Liver (tissue), 9 donors: ENCODE results near the gene PPP6C. TPM values are rescaled to one million over a fixed set of nuclear protein-coding genes. Genes with fewer than 3 reads are reported as not detected.
"Not testable (repeated sequence)": the region's sequence is repeated elsewhere in the genome, so short reads cannot be mapped to it uniquely, and the experiment has no call there.

Source experiments
- DNase-seq: peaks from one replicate; pipeline ENCODE4 v3.0.0-alpha.2; 2017; ENCODE audit warnings: low spot score
- H3K27ac ChIP-seq, 2 donors: one replicate each; pipeline ENCODE4 v1.7.0; 2013; ENCODE audit warnings: inconsistent platforms in 2 of 2, low read length in 2 of 2, control low read depth in 1 of 2, low read depth in 1 of 2, mild to moderate bottlenecking in 1 of 2
- H3K27me3 ChIP-seq, 4 donors: one replicate each; pipeline versions ENCODE4 v1.6.1 to v1.7.0; 2013; ENCODE audit warnings: low read length in 3 of 4, inconsistent platforms in 1 of 4, mild to moderate bottlenecking in 1 of 4, moderate library complexity in 1 of 4; ENCODE audit not compliant: control insufficient read depth in 4 of 4, insufficient read depth in 4 of 4
- H3K36me3 ChIP-seq, 4 donors: one replicate each; pipeline versions ENCODE4 v1.6.1 to v1.7.0; 2013; ENCODE audit warnings: low read length in 3 of 4, mild to moderate bottlenecking in 3 of 4, low read depth in 1 of 4, moderate library complexity in 1 of 4; ENCODE audit not compliant: control insufficient read depth in 4 of 4, insufficient read depth in 3 of 4
- H3K4me1 ChIP-seq, 4 donors: one replicate each; pipeline versions ENCODE4 v1.6.1 to v1.7.0; 2013; ENCODE audit warnings: low read length in 3 of 4, mild to moderate bottlenecking in 3 of 4, moderate library complexity in 1 of 4; ENCODE audit not compliant: control insufficient read depth in 4 of 4, insufficient read depth in 4 of 4
- H3K4me3 ChIP-seq, 3 donors: one replicate each; pipeline versions ENCODE4 v1.6.1 to v1.7.0; 2013; ENCODE audit warnings: low read length in 3 of 3, control low read depth in 1 of 3, low read depth in 1 of 3, mild to moderate bottlenecking in 1 of 3
- H3K9ac ChIP-seq, 2 donors: one replicate each; pipeline ENCODE4 v1.7.0; 2013; ENCODE audit warnings: low read length in 2 of 2, mild to moderate bottlenecking in 2 of 2, moderate library complexity in 2 of 2, control low read depth in 1 of 2, low read depth in 1 of 2
- H3K9me3 ChIP-seq, 4 donors: one replicate each; pipeline versions ENCODE4 v1.6.1 to v1.7.0; 2013; ENCODE audit warnings: low read length in 3 of 4; ENCODE audit not compliant: control insufficient read depth in 4 of 4
- EGR1 ChIP-seq, 2 donors: IDR thresholded peaks; 2 replicates each; pipeline ENCODE4 v1.6.1; 2016 to 2018; ENCODE audit warnings: antibody characterized with exemption in 2 of 2, low read depth in 2 of 2
- FOXA1 ChIP-seq: IDR thresholded peaks from 2 replicates; pipeline ENCODE4 v1.6.1; 2016; ENCODE audit warnings: antibody characterized with exemption
- FOXA2 ChIP-seq: IDR thresholded peaks from 2 replicates; pipeline ENCODE4 v1.6.1; 2016; ENCODE audit warnings: antibody characterized with exemption
- GABPA ChIP-seq, 2 donors: IDR thresholded peaks in 1 of 2; conservative IDR thresholded peaks in 1 of 2; 2 replicates each; pipeline ENCODE4 v1.6.1; 2016; ENCODE audit warnings: antibody characterized with exemption in 2 of 2, mild to moderate bottlenecking in 1 of 2, moderate library complexity in 1 of 2
- HNF4A ChIP-seq, 2 donors: conservative IDR thresholded peaks; 2 replicates each; pipeline ENCODE4 v1.6.1; 2016; ENCODE audit warnings: antibody characterized with exemption in 2 of 2, mild to moderate bottlenecking in 2 of 2
- HNF4G ChIP-seq: IDR thresholded peaks from 2 replicates; pipeline ENCODE4 v1.6.1; 2016; ENCODE audit warnings: antibody characterized with exemption
- JUND ChIP-seq, 2 donors: IDR thresholded peaks; 2 replicates each; pipeline ENCODE4 v1.6.1; 2016; ENCODE audit warnings: antibody characterized with exemption in 2 of 2
- NR2F2 ChIP-seq: IDR thresholded peaks from 2 replicates; pipeline ENCODE4 v1.6.1; 2016; ENCODE audit warnings: antibody characterized with exemption
- RAD21 ChIP-seq, 2 donors: IDR thresholded peaks; 2 replicates each; pipeline ENCODE4 v1.6.1; 2016; ENCODE audit warnings: antibody characterized with exemption in 2 of 2, mild to moderate bottlenecking in 2 of 2
- RXRA ChIP-seq, 2 donors: IDR thresholded peaks; 2 replicates each; pipeline ENCODE4 v1.6.1; 2017 to 2018; ENCODE audit warnings: antibody characterized with exemption in 2 of 2, mild to moderate bottlenecking in 1 of 2
- SP1 ChIP-seq: IDR thresholded peaks from 2 replicates; pipeline ENCODE4 v1.6.1; 2018; ENCODE audit warnings: antibody characterized with exemption, mild to moderate bottlenecking
- TAF1 ChIP-seq: conservative IDR thresholded peaks from 2 replicates; pipeline ENCODE4 v1.6.1; 2016; ENCODE audit warnings: antibody characterized with exemption, mild to moderate bottlenecking
- YY1 ChIP-seq: IDR thresholded peaks from 2 replicates; pipeline ENCODE4 v1.6.1; 2016; ENCODE audit warnings: antibody characterized with exemption, mild to moderate bottlenecking
- WGBS: extraction: QIAGEN DNeasy Blood & Tissue Kit; methylation state at CpG from one replicate; pipeline ENCODE4 v1.1.7; 2013; 5-methylcytosine and 5-hydroxymethylcytosine counted together
- polyA plus RNA-seq, 2 donors: library from polyadenylated mRNA; stranded (reverse) in 1 of 2; unstranded in 1 of 2; fragments of 200-250 nt in 1 of 2; fragments of >200 nt in 1 of 2; fragmentation: Nextera tagmentation in 1 of 2; extraction: Ambion mirVana in 1 of 2; gene quantifications; one replicate each; pipeline versions ENCODE4 v1.2.1 to v1.2.3, GENCODE V29; 2013 to 2015
- total RNA-seq, 2 donors: library from RNA; depleted of rRNA; stranded (reverse); fragments of >200 nt; gene quantifications; one replicate each; pipeline ENCODE4 v1.2.3, GENCODE V29; 2014
- TF ChIP-seq, protein P1 (sequence below): IDR thresholded peaks from 2 replicates; pipeline ENCODE4 v1.6.1; 2016; ENCODE audit warnings: antibody characterized with exemption
- TF ChIP-seq, protein P2 (sequence below): fragments of 150-350 bp; IDR thresholded peaks from 2 replicates; pipeline ENCODE4 v1.5.1; 2017; ENCODE audit warnings: improper control_type of control experiment, low read depth, low read length; ENCODE audit not compliant: missing input control
- TF ChIP-seq, protein P3 (sequence below): IDR thresholded peaks from 2 replicates; pipeline ENCODE4 v1.6.1; 2016; ENCODE audit warnings: antibody characterized with exemption
- TF ChIP-seq, protein P4 (sequence below): IDR thresholded peaks from 2 replicates; pipeline ENCODE4 v1.6.1; 2016; ENCODE audit warnings: antibody characterized with exemption
- TF ChIP-seq, protein P5 (sequence below): IDR thresholded peaks from 2 replicates; pipeline ENCODE4 v1.6.1; 2016; ENCODE audit warnings: antibody characterized with exemption, mild to moderate bottlenecking
- donor health status: healthy.
- donor health status: healthy.
- donor health status: healthy.
- donor health status: healthy.
- donor health status: healthy.

PPP6C gene
- total and polyA plus RNA-seq, 4 donors = 10.1 to 14.8 (median 12.2) TPM

DNA sequence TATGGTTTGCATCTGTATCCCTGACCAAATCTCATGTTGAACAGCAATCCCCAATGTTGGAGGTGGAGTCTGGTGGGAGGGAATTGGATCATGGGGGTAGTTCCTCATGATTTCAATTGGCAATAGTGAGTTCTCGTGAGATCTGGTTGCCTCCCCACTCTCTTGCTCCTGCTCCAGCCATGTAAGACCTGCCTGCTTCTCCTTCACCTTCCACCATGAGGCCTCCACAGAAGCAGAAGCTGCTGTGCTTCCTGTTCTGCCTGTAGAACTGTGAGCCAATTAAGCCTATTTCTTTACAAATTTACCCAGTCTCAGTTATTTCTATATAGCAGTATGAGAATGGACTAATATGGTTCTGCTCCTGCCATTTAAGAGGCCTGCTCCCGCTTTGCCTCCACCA lies 79.1 kb downstream of the PPP6C start:
- DNase-seq = no peak
- no peaks in the 10 kb centered on the region for H3K9me3 ChIP-seq
- no peak overlapping the region for H3K9ac ChIP-seq
- H3K27ac ChIP-seq = no peak overlapping the region
- TF ChIP-seq, protein P1, sequence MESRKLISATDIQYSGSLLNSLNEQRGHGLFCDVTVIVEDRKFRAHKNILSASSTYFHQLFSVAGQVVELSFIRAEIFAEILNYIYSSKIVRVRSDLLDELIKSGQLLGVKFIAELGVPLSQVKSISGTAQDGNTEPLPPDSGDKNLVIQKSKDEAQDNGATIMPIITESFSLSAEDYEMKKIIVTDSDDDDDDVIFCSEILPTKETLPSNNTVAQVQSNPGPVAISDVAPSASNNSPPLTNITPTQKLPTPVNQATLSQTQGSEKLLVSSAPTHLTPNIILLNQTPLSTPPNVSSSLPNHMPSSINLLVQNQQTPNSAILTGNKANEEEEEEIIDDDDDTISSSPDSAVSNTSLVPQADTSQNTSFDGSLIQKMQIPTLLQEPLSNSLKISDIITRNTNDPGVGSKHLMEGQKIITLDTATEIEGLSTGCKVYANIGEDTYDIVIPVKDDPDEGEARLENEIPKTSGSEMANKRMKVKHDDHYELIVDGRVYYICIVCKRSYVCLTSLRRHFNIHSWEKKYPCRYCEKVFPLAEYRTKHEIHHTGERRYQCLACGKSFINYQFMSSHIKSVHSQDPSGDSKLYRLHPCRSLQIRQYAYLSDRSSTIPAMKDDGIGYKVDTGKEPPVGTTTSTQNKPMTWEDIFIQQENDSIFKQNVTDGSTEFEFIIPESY = no peak
- TF ChIP-seq NR2F2 = no peak
- no peak overlapping the region for H3K4me3 ChIP-seq
- H3K4me1 ChIP-seq = no peaks in the 10 kb centered on the region
- WGBS = 98% methylated on average over 2 of the region's 2 CpGs
- no peaks in the 10 kb centered on the region for H3K27me3 ChIP-seq
- H3K36me3 ChIP-seq = no peaks in the 10 kb centered on the region

DNA sequence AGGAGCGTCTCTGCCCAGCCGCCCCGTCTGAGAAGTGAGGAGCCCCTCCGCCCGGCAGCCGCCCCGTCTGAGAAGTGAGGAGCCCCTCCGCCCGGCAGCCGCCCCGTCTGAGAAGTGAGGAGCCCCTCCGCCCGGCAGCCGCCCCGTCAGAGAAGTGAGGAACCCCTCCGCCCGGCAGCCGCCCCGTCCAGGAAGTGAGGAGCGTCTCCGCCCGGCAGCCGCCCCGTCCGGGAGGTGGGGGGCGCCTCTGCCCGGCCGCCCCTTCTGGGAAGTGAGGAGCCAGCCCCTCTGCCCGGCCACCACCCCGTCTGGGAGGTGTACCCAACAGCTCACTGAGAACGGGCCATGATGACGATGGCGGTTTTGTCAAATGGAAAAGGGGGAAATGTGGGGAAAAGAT lies 81.1 kb downstream of the PPP6C start:
- H3K27ac ChIP-seq, H3K27me3 ChIP-seq, H3K4me3 ChIP-seq, H3K36me3 ChIP-seq, H3K9ac ChIP-seq, H3K9me3 ChIP-seq, H3K4me1 ChIP-seq, DNase-seq: not testable (repeated sequence)
- 99% methylated on average over 24 of the region's 33 CpGs for WGBS

DNA sequence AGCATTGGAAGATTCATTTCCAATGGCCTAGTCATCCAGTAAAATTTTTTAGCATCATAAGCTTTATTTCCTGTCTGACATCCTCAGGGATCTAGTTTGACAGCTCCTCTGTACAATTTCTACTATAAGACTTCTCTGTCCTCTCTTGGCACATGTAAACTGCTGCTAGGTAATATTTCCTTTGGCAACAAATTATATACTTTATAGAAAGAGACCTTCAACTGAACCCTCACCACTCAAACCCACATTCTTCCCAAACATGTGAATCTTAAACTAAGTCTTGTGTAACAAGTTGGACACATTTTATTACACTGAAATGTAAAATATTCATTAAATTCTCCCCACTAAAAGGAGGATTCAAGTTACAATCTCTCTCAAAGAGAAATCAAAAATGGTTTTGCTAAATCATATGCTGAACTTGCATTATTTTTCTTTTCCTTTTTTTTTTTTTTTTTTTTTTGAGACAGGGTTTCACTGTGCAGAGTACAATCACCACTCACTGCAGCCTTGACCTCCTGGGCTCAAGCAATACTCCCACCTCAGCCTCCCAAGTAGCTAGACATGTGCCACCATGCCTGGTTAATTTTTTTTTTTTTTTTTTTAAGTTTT lies 83.2 kb downstream of the PPP6C start:
- no peak overlapping the region for H3K9ac ChIP-seq
- no peaks in the 10 kb centered on the region for H3K27me3 ChIP-seq
- H3K4me1 ChIP-seq = no peaks in the 10 kb centered on the region
- no peak overlapping the region for H3K4me3 ChIP-seq
- DNase-seq = no peak
- TF ChIP-seq RAD21 (IDR thresholded peaks at IDR 0.05) (no peak), TAF1 (no peak), HNF4A (conservative IDR thresholded peaks at IDR 0.05) (no peak), HNF4G (no peak), FOXA2 (no peak), EGR1 (IDR thresholded peaks at IDR 0.05; ENCODE audit: low read depth in 2 of 2) (no peak), FOXA1 (no peak), NR2F2 (no peak), SP1 (no peak), GABPA (IDR thresholded peaks at IDR 0.05 in 1 of 2, conservative IDR thresholded peaks at IDR 0.05 in 1 of 2) (no peak), YY1 (no peak), RXRA (IDR thresholded peaks at IDR 0.05) (no peak), JUND (IDR thresholded peaks at IDR 0.05) (no peak)
- TF ChIP-seq, protein P2, sequence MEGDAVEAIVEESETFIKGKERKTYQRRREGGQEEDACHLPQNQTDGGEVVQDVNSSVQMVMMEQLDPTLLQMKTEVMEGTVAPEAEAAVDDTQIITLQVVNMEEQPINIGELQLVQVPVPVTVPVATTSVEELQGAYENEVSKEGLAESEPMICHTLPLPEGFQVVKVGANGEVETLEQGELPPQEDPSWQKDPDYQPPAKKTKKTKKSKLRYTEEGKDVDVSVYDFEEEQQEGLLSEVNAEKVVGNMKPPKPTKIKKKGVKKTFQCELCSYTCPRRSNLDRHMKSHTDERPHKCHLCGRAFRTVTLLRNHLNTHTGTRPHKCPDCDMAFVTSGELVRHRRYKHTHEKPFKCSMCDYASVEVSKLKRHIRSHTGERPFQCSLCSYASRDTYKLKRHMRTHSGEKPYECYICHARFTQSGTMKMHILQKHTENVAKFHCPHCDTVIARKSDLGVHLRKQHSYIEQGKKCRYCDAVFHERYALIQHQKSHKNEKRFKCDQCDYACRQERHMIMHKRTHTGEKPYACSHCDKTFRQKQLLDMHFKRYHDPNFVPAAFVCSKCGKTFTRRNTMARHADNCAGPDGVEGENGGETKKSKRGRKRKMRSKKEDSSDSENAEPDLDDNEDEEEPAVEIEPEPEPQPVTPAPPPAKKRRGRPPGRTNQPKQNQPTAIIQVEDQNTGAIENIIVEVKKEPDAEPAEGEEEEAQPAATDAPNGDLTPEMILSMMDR = no peak
- TF ChIP-seq, protein P3, sequence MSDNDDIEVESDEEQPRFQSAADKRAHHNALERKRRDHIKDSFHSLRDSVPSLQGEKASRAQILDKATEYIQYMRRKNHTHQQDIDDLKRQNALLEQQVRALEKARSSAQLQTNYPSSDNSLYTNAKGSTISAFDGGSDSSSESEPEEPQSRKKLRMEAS = no peak
- TF ChIP-seq, protein P1 = no peak
- TF ChIP-seq, protein P4, sequence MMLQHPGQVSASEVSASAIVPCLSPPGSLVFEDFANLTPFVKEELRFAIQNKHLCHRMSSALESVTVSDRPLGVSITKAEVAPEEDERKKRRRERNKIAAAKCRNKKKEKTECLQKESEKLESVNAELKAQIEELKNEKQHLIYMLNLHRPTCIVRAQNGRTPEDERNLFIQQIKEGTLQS = no peak
- TF ChIP-seq, protein P5, sequence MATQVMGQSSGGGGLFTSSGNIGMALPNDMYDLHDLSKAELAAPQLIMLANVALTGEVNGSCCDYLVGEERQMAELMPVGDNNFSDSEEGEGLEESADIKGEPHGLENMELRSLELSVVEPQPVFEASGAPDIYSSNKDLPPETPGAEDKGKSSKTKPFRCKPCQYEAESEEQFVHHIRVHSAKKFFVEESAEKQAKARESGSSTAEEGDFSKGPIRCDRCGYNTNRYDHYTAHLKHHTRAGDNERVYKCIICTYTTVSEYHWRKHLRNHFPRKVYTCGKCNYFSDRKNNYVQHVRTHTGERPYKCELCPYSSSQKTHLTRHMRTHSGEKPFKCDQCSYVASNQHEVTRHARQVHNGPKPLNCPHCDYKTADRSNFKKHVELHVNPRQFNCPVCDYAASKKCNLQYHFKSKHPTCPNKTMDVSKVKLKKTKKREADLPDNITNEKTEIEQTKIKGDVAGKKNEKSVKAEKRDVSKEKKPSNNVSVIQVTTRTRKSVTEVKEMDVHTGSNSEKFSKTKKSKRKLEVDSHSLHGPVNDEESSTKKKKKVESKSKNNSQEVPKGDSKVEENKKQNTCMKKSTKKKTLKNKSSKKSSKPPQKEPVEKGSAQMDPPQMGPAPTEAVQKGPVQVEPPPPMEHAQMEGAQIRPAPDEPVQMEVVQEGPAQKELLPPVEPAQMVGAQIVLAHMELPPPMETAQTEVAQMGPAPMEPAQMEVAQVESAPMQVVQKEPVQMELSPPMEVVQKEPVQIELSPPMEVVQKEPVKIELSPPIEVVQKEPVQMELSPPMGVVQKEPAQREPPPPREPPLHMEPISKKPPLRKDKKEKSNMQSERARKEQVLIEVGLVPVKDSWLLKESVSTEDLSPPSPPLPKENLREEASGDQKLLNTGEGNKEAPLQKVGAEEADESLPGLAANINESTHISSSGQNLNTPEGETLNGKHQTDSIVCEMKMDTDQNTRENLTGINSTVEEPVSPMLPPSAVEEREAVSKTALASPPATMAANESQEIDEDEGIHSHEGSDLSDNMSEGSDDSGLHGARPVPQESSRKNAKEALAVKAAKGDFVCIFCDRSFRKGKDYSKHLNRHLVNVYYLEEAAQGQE = no peak
- no peaks in the 10 kb centered on the region for H3K36me3 ChIP-seq
- no peaks in the 10 kb centered on the region for H3K9me3 ChIP-seq
- no peak overlapping the region for H3K27ac ChIP-seq
